Fibroblast of lung (primary cell): Measurements from ENCODE around the gene OXA1L. TPM values are rescaled to one million over a fixed set of nuclear protein-coding genes. Genes with fewer than 3 reads are reported as not detected.
"Not testable (repeated sequence)": the region's sequence is repeated elsewhere in the genome, so short reads cannot be mapped to it uniquely, and the experiment has no call there.

Experiments
- DNase-seq, 2 donors: peaks; one replicate each; pipeline versions ENCODE4 v3.0.0 to v3.0.0-alpha.2; 2010; ENCODE audit warnings: low read depth in 2 of 2
- H2AFZ ChIP-seq: 2 replicates; pipeline ENCODE4 v1.5.1; 2012; ENCODE audit warnings: low read length, control low read depth, inconsistent platforms
- H3K27ac ChIP-seq: 2 replicates; pipeline ENCODE4 v1.5.1; 2011; ENCODE audit warnings: low read length, control low read depth; ENCODE audit not compliant: insufficient read depth
- H3K27me3 ChIP-seq: 2 replicates; pipeline ENCODE4 v1.5.1; 2011; ENCODE audit warnings: mild to moderate bottlenecking, low read length; ENCODE audit not compliant: control insufficient read depth, insufficient read depth
- H3K36me3 ChIP-seq: 2 replicates; pipeline ENCODE4 v1.5.1; 2011; ENCODE audit warnings: low read length; ENCODE audit not compliant: control insufficient read depth, insufficient read depth
- H3K4me1 ChIP-seq: 2 replicates; pipeline ENCODE4 v1.5.1; 2011; ENCODE audit warnings: low read length; ENCODE audit not compliant: control insufficient read depth, insufficient read depth; ENCODE audit errors: extremely low read depth
- H3K4me2 ChIP-seq: 2 replicates; pipeline ENCODE4 v1.5.1; 2011; ENCODE audit warnings: low read length, control low read depth; ENCODE audit not compliant: insufficient read depth; ENCODE audit errors: extremely low read depth
- H3K4me3 ChIP-seq, 4 experiments: fragments of 200-600 bp in 1 of 4; sonication (generic) in 1 of 4; replicated peaks in 1 of 4; 2 replicates each; pipeline ENCODE4 v1.5.1; 2011 to 2016; ENCODE audit warnings: low read length in 4 of 4, low read depth in 3 of 4, mild to moderate bottlenecking in 3 of 4, control low read depth in 2 of 4, inconsistent platforms in 1 of 4, mixed read lengths in 1 of 4; ENCODE audit not compliant: insufficient read depth in 1 of 4; ENCODE audit errors: control extremely low read depth in 1 of 4
- H3K79me2 ChIP-seq: 2 replicates; pipeline ENCODE4 v1.5.1; 2012; ENCODE audit warnings: mild to moderate bottlenecking, low read length, inconsistent platforms; ENCODE audit not compliant: control insufficient read depth, insufficient read depth
- H3K9ac ChIP-seq: 2 replicates; pipeline ENCODE4 v1.5.1; 2011; ENCODE audit warnings: mild to moderate bottlenecking, low read length, control low read depth; ENCODE audit not compliant: insufficient read depth
- H3K9me3 ChIP-seq: 2 replicates; pipeline ENCODE4 v1.5.1; 2012; ENCODE audit warnings: low read depth, low read length; ENCODE audit not compliant: control insufficient read depth, insufficient read depth
- H4K20me1 ChIP-seq: 2 replicates; pipeline ENCODE4 v1.5.1; 2011; ENCODE audit warnings: low read length; ENCODE audit not compliant: control insufficient read depth, insufficient read depth; ENCODE audit errors: extremely low read depth
- CTCF ChIP-seq, 2 donors: IDR thresholded peaks in 1 of 2; conservative IDR thresholded peaks in 1 of 2; 1 replicate in 1 of 2; 2 replicates in 1 of 2; pipeline ENCODE4 v1.5.1; 2011 to 2012; ENCODE audit warnings: low read length in 2 of 2, control low read depth in 1 of 2, inconsistent platforms in 1 of 2, low read depth in 1 of 2, mild to moderate bottlenecking in 1 of 2
- EZH2 ChIP-seq: IDR thresholded peaks from 2 replicates; pipeline ENCODE4 v1.5.1; 2012; ENCODE audit warnings: low read length, control low read depth, mild to moderate bottlenecking; ENCODE audit errors: missing control alignments
- polyA plus RNA-seq, 2 donors: library from polyadenylated mRNA; depleted of rRNA in 1 of 2; stranded (reverse) in 1 of 2; unstranded in 1 of 2; fragments of >200 nt; gene quantifications; 2 replicates each; pipeline ENCODE4 v1.2.1, GENCODE V29; 2011 to 2012; ENCODE audit warnings: missing spikeins in 1 of 2
- total RNA-seq: library from RNA; depleted of rRNA; stranded (reverse); fragments of >200 nt; gene quantifications from 2 replicates; pipeline ENCODE4 v1.2.1, GENCODE V29; 2014

Gene OXA1L
- total and polyA plus RNA-seq, 2 donors (not counting 1 experiment from before 2014, with no cell fraction given): 67.2 to 141 TPM

GRCh38 chr14:22792158-22792557 is 25.7 kb downstream of the OXA1L start:
- no peak overlapping the region for H3K4me2 ChIP-seq
- no peaks in the 10 kb centered on the region for H3K79me2 ChIP-seq
- H3K9me3 ChIP-seq: no peaks in the 10 kb centered on the region
- H3K4me1 ChIP-seq: no peaks in the 10 kb centered on the region
- H3K36me3 ChIP-seq: no peaks in the 10 kb centered on the region
- no peak overlapping the region for H3K9ac ChIP-seq
- H3K4me3 ChIP-seq: no peak overlapping the region
- H3K27ac ChIP-seq: no peak overlapping the region
- no peak overlapping the region for H2AFZ ChIP-seq
- TF ChIP-seq EZH2: no peak
- TF ChIP-seq CTCF (conservative IDR thresholded peaks at IDR 0.05 in 1 of 2, IDR thresholded peaks at IDR 0.05 in 1 of 2; ENCODE audit: low read depth in 1 of 2, low read length in 2 of 2): no peak
- H3K27me3 ChIP-seq: no peaks in the 10 kb centered on the region
- H4K20me1 ChIP-seq: no peaks in the 10 kb centered on the region
- DNase-seq: no peak

- H3K27me3 ChIP-seq, H3K79me2 ChIP-seq, H3K9ac ChIP-seq, H3K36me3 ChIP-seq, H3K4me1 ChIP-seq, H3K4me2 ChIP-seq, H4K20me1 ChIP-seq, DNase-seq, H3K27ac ChIP-seq, H3K9me3 ChIP-seq, H2AFZ ChIP-seq, H3K4me3 ChIP-seq: not testable (repeated sequence)
These were observed 27.1 kb downstream of the OXA1L start for GRCh38 chr14:22793550-22793949.

- H3K4me3 ChIP-seq: no peak overlapping the region
- no peaks in the 10 kb centered on the region for H3K4me1 ChIP-seq
- no peaks in the 10 kb centered on the region for H4K20me1 ChIP-seq
- H3K4me2 ChIP-seq: no peak overlapping the region
- H3K9ac ChIP-seq: no peak overlapping the region
- H3K27ac ChIP-seq: no peak overlapping the region
- TF ChIP-seq CTCF (conservative IDR thresholded peaks at IDR 0.05 in 1 of 2, IDR thresholded peaks at IDR 0.05 in 1 of 2; ENCODE audit: low read depth in 1 of 2, low read length in 2 of 2) (no peak), EZH2 (no peak)
- H3K79me2 ChIP-seq: no peaks in the 10 kb centered on the region
- H3K27me3 ChIP-seq: no peaks in the 10 kb centered on the region
- no peaks in the 10 kb centered on the region for H3K9me3 ChIP-seq
- no peaks in the 10 kb centered on the region for H3K36me3 ChIP-seq
- H2AFZ ChIP-seq: no peak overlapping the region
- no peak for DNase-seq
These were observed 27.5 kb downstream of the OXA1L start for GRCh38 chr14:22793976-22794375.
